Measurements from ENCODE around the gene SH3PXD2A. TPM values are rescaled to one million over a fixed set of nuclear protein-coding genes. Genes with fewer than 3 reads are reported as not detected.

SH3PXD2A gene
- total and polyA plus RNA-seq, 2 of the 4 experiments (the other 2 are of a cell fraction) = 6.3 to 23.0 TPM

- WGBS, 2 experiments (ENCODE audit: extremely low coverage in 2 of 2, insufficient read length in 1 of 2) = 100% methylated on average over 1 of the region's 4 CpGs; no CpG with 5 or more reads in 1 of the 2 experiments
- no peaks in the 10 kb centered on the region for H3K9me3 ChIP-seq (ENCODE audit: control insufficient read depth, insufficient read depth, low read length)
Measured at GRCh38 chr10:103545771-103546281, 309.6 kb downstream of the SH3PXD2A start.

More at GRCh38 chr10:103545771-103546281, 309.6 kb downstream of the SH3PXD2A start:
- Histone ChIP-seq H3K4me1 (ENCODE audit: control insufficient read depth, insufficient read depth, low read length) (peaks cover 3% of the 10 kb centered on the region; the same call in 1 of the 2 replicates), H3K79me1 (ENCODE audit: low read depth in 1 of 2, low read length in 2 of 2) (no peaks in the 10 kb centered on the region), H2BK5ac (ENCODE audit: low read depth, low read length, poor library complexity, severe bottlenecking) (no peak overlapping the region), H4K8ac (ENCODE audit: low read depth in 2 of 2, low read length in 2 of 2) (no peak overlapping the region), H3K23ac (ENCODE audit: low read depth, low read length) (no peak overlapping the region), H3K4ac (ENCODE audit: low read depth, low read length) (no peak overlapping the region), H3K27ac (ENCODE audit: insufficient read depth, low read length) (no peak overlapping the region), H3K18ac (ENCODE audit: low read depth, low read length) (no peak overlapping the region), H3K9ac (ENCODE audit: low read depth, low read length) (no peak overlapping the region), H3K4me2 (ENCODE audit: low read depth, low read length) (no peak overlapping the region), H2BK15ac (ENCODE audit: low read depth, low read length) (no peak overlapping the region), H4K5ac (ENCODE audit: low read depth, low read length) (no peak overlapping the region), H3K4me3 (ENCODE audit: insufficient read depth, low read depth, low read length) (no peak overlapping the region), H2BK120ac (ENCODE audit: low read depth, low read length) (no peak overlapping the region), H3K56ac (ENCODE audit: extremely low read depth, insufficient read depth, low read length) (no peak overlapping the region), H4K20me1 (ENCODE audit: insufficient read depth, low read length) (peaks cover 16% of the 10 kb centered on the region; the same call in 1 of the 2 replicates), H2AK5ac (ENCODE audit: low read depth, low read length) (no peak overlapping the region), H3K14ac (replicated peaks; ENCODE audit: low read depth, low read length) (no peak overlapping the region), H2AFZ (replicated peaks; ENCODE audit: low read length, poor library complexity) (no peak overlapping the region), H3K36me3 (ENCODE audit: control insufficient read depth, insufficient read depth, low read length) (no peaks in the 10 kb centered on the region), H3K27me3 (ENCODE audit: control insufficient read depth, insufficient read depth, low read length) (peaks cover 90% of the 10 kb centered on the region), H3K9me1 (ENCODE audit: insufficient read depth, low read length) (no peaks in the 10 kb centered on the region; the same call in 1 of the 2 replicates), H4K91ac (ENCODE audit: insufficient read depth, low read depth, low read length) (no peak overlapping the region), H2BK20ac (ENCODE audit: low read depth, low read length) (no peak overlapping the region), H2AK9ac (replicated peaks; ENCODE audit: low read depth, low read length, poor library complexity) (no peak overlapping the region)
- dilution Hi-C loops (cut with HindIII; ENCODE audit: low sequenced_read_pairs, unreplicated experiment) = no loop called here
- CTCF ChIA-PET = no interaction called here
- DNase-seq = no peak
- in situ Hi-C loops (cut with MboI; ENCODE audit: low sequenced_read_pairs) = no loop called here
- intact Hi-C loops (cut with micrococcal nuclease) = no loop called here
- BruUV-seq (replicated peaks) = no TSS peak
- no peak for ATAC-seq (ENCODE audit: low read depth)
- TF ChIP-seq, protein P1, sequence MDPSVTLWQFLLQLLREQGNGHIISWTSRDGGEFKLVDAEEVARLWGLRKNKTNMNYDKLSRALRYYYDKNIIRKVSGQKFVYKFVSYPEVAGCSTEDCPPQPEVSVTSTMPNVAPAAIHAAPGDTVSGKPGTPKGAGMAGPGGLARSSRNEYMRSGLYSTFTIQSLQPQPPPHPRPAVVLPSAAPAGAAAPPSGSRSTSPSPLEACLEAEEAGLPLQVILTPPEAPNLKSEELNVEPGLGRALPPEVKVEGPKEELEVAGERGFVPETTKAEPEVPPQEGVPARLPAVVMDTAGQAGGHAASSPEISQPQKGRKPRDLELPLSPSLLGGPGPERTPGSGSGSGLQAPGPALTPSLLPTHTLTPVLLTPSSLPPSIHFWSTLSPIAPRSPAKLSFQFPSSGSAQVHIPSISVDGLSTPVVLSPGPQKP (IDR thresholded peaks at IDR 0.05; ENCODE audit: borderline replicate concordance, low read depth, low read length) = no peak
- POLR2A ChIA-PET (ENCODE audit: unreplicated experiment) = no interaction called here
